Measurements from ENCODE around the gene VPS13D. TPM values are rescaled to one million over a fixed set of nuclear protein-coding genes. Genes with fewer than 3 reads are reported as not detected.

VPS13D gene
- polyA plus RNA-seq, 1 experiment = 22.3 TPM

DNA sequence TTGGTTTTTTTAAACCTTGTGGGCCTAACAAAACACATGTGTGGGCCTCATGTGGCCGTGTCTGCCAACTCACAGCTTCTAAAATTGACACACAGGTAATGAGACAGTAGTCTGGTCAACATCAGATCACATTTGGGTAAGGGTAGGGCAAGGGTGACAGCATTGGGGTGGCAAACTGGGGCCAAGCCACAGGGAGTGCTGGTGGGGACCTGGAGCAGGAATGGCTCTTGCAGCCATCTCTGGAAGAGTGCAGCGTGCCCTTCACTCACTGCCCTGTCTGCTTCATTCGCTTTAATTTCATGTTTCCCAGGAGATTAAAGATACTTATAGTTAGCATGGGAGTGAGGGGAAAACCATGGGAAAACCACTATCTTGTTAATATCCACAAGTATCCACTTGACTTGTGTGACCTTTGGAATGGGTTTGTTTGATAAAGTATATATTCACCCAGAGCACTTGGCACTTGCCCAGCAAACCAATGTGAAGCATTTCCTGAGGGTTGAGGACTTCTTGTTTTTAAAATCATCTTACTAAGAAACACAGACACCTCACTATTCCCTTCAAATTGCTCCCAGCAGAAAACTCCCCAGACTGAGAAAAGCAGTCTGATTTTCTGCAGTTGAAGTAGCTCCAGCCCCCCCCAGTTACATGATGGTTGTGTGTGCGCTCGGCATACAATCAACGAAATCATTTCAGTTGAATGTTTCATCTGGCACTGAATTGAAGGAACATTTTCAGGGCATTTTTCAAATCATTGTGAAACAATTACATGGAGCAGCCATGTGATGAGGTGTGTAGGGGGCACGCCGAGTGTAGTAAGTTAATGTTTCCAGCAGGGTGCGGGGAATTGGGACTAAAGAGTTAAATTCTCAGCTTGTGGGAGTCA is 175.7 kb downstream of the VPS13D start:
- Histone ChIP-seq H3K36me3 (ENCODE audit: control insufficient read depth, insufficient read depth, low read length) (peaks cover 3% of the 10 kb centered on the region), H3K27me3 (ENCODE audit: control insufficient read depth, insufficient read depth, low read length) (no peaks in the 10 kb centered on the region), H3K4me3 (ENCODE audit: low read depth, low read length) (no peak overlapping the region)
- DNase-seq (ENCODE audit: low read depth) = no peak
- ChIA-PET CTCF (interaction anchor here (0.9 to 1.8 kb wide), 2 partner anchors 10 to 213 kb away, joined by 3 to 8 read pairs; no protein-coding TSS in a partner anchor), POLR2A (no interaction called here)
- TF ChIP-seq, protein P1, sequence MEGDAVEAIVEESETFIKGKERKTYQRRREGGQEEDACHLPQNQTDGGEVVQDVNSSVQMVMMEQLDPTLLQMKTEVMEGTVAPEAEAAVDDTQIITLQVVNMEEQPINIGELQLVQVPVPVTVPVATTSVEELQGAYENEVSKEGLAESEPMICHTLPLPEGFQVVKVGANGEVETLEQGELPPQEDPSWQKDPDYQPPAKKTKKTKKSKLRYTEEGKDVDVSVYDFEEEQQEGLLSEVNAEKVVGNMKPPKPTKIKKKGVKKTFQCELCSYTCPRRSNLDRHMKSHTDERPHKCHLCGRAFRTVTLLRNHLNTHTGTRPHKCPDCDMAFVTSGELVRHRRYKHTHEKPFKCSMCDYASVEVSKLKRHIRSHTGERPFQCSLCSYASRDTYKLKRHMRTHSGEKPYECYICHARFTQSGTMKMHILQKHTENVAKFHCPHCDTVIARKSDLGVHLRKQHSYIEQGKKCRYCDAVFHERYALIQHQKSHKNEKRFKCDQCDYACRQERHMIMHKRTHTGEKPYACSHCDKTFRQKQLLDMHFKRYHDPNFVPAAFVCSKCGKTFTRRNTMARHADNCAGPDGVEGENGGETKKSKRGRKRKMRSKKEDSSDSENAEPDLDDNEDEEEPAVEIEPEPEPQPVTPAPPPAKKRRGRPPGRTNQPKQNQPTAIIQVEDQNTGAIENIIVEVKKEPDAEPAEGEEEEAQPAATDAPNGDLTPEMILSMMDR (IDR thresholded peaks at IDR 0.05; ENCODE audit: insufficient read depth, low read depth, low read length) = 0 out of 2 replicates have a peak, but pooled peaks have one; percentile 12

DNA sequence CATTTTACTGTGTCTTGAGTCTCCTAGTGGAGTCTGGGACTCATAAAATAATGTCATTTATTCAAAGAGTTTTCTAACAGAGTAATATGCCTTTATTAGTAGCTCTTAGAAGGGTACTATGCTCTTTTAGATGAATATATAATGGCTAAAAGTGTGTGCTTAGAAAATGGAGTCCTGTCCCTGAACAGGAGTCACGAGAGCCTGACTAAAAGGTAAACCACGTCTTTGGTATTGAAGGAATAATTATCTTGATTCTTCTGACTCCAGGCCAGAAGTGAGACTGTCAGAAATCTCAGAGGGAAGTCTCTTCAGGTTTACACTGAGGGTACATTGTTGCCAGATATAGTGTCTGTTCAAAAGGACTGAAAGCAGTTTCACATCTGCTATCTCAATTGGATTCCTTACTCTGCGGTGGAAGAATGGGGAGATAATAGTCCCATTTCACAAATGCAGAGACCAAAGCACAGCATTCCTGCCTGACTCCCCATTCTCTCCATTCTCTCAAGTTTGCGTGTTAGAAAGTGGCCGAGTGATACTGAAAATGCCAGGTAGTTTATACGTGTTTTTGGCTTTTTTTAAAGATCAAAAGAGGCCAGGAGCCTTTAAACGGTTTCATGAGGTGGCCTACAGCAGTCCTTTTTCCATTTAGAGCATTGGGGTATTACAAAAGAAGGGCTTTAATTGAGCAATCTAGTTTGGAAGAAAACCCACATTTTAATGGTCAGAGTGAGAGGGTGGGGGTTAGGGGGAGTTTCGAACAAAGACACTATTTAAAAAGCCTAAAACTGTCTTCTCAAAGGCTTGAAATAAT is 176.6 kb downstream of the VPS13D start:
- ChIA-PET POLR2A (no interaction called here), CTCF (interaction anchor here (0.7 to 1.8 kb wide), 10 partner anchors 11 to 253 kb away, joined by 3 to 8 read pairs (median 4); partner anchors contain the start of gene DHRS3)
- peak; percentile 61 for DNase-seq (ENCODE audit: low read depth)
- TF ChIP-seq, protein P1 (IDR thresholded peaks at IDR 0.05; ENCODE audit: insufficient read depth, low read depth, low read length) = no peak
- no peaks in the 10 kb centered on the region for H3K27me3 ChIP-seq (ENCODE audit: control insufficient read depth, insufficient read depth, low read length)
- H3K4me3 ChIP-seq (ENCODE audit: low read depth, low read length) = no peak overlapping the region
- peaks cover 3% of the 10 kb centered on the region for H3K36me3 ChIP-seq (ENCODE audit: control insufficient read depth, insufficient read depth, low read length)

DNA sequence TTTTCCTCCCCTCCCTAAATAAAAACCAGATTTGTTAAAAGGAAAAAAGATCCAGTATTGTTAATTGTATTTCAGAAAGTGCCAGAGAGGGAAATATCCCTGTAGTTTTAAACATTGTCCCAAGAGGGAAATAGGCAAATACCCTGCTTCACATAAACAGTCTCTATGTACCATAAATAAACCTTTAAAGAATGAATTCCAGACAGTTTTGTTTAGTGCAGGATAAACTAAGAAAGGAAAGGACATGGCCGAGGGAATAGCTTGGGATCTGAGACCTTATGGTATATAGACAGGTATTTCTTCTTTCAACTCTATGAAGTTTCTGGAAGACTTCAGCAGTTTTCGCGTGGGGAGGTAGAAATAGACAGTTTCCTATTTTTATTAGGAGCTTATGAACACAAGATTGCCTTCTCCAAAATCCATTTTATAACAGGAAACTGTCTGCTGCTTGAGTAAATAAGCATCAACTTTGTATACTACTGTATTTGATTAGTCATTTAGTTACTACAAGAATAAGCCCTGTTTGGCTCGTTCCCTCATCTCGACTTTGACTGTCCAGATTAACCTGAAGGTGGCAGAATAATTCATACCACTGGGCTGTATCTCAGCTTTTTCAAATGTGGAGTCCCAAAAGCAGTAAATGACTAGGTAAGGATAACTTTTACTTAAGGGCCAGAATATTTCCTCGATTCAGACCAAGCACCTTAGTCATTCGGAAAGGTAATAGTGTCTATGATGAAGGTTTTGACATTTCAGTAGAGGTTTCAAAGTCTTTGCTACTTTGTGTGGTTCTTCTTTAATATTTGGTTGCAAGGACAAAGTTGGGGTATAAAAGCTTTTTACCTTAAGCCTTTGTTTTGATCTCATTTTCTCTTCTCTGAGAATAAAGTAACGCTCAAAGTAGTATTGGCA is 177.5 kb downstream of the VPS13D start:
- Histone ChIP-seq H3K36me3 (ENCODE audit: control insufficient read depth, insufficient read depth, low read length) (peaks cover 3% of the 10 kb centered on the region), H3K27me3 (ENCODE audit: control insufficient read depth, insufficient read depth, low read length) (no peaks in the 10 kb centered on the region), H3K4me3 (ENCODE audit: low read depth, low read length) (no peak overlapping the region)
- ChIA-PET CTCF (interaction anchor here (0.7 to 1.7 kb wide), 14 partner anchors 10 to 252 kb away, joined by 3 to 6 read pairs (median 4); partner anchors contain the start of gene DHRS3), POLR2A (interaction anchor here (0.6 kb wide), 1 partner anchor 71 kb away, joined by 3 read pairs; no protein-coding TSS in a partner anchor)
- peak; percentile 77 for DNase-seq (ENCODE audit: low read depth)
- TF ChIP-seq, protein P1 (IDR thresholded peaks at IDR 0.05; ENCODE audit: insufficient read depth, low read depth, low read length) = peak; percentile 44

DNA sequence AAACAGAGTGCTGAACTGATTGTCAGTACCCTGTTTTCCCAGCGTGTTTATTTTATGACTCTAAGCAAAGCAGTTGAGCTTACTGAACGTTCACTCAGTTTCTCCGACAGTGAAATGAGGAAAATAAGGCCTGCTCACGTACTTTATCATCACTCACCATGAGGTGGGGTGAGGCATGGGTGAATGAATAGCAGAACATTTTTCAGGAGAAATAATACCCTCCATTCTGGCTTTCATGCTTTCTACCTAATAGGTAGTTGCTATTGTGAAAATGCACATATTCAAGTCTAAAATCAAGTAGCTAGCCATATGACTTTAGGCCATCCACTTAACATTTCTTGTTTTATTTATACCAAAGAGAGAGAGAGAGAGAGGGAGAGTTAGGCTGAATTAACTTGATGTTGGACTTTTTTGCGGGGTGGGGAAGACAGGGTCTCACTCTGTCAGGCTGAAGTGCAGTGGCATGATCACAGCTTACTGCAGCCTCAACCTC is 178.2 kb downstream of the VPS13D start:
- POLR2A ChIA-PET = interaction anchor here (0.6 kb wide), 1 partner anchor 70 kb away, joined by 3 read pairs; no protein-coding TSS in a partner anchor
- CTCF ChIA-PET = interaction anchor here (0.9 to 1.7 kb wide), 11 partner anchors 9 to 212 kb away, joined by 3 to 6 read pairs (median 4); partner anchors contain the start of gene DHRS3
- DNase-seq (ENCODE audit: low read depth) = no peak
- Histone ChIP-seq H3K4me3 (ENCODE audit: low read depth, low read length) (no peak overlapping the region), H3K36me3 (ENCODE audit: control insufficient read depth, insufficient read depth, low read length) (peaks cover 3% of the 10 kb centered on the region), H3K27me3 (ENCODE audit: control insufficient read depth, insufficient read depth, low read length) (no peaks in the 10 kb centered on the region)
- TF ChIP-seq, protein P1 (IDR thresholded peaks at IDR 0.05; ENCODE audit: insufficient read depth, low read depth, low read length) = no peak
